OCI-LY3 (cell line): ENCODE results near the gene LAMP1.
"Not testable (repeated sequence)": the region's sequence is repeated elsewhere in the genome, so short reads cannot be mapped to it uniquely, and the experiment has no call there.

Experiments
- H2AFZ ChIP-seq: fragments of 200-600, 300-600 bp; shearing (Covaris generic); 2 replicates; pipeline ENCODE4 v1.6.0; 2014; ENCODE audit warnings: antibody characterized with exemption, low read depth, low read length
- H3K27ac ChIP-seq: fragments of 200-600, 300-600 bp; sonication (generic); 2 replicates; pipeline ENCODE4 v1.5.1; 2014; ENCODE audit warnings: mild to moderate bottlenecking, low read length, moderate library complexity, mixed read lengths
- H3K27me3 ChIP-seq: fragments of 200-600, 300-600 bp; sonication (generic); 2 replicates; pipeline ENCODE4 v1.6.1; 2014; ENCODE audit warnings: low read depth, low read length, mixed read lengths
- H3K36me3 ChIP-seq: fragments of 200-600, 300-600 bp; sonication (generic); replicated peaks from 2 replicates; pipeline ENCODE3; 2014; ENCODE audit warnings: low read depth, low read length, mixed read lengths
- H3K4me1 ChIP-seq: fragments of 300-600, 200-600 bp; sonication (generic); 2 replicates; pipeline ENCODE4 v1.6.1; 2014; ENCODE audit warnings: low read length, mixed read lengths
- H3K4me2 ChIP-seq: fragments of 200-600, 300-600 bp; sonication (generic); 2 replicates; pipeline ENCODE4 v1.6.1; 2014; ENCODE audit warnings: low read length, mixed read lengths
- H3K4me3 ChIP-seq: fragments of 300-600, 200-600 bp; sonication (generic); 2 replicates; pipeline ENCODE4 v1.5.1; 2014; ENCODE audit warnings: antibody characterized with exemption, mild to moderate bottlenecking, low read length, moderate library complexity
- H3K79me2 ChIP-seq: fragments of 300-600, 200-600 bp; shearing (Covaris generic); 2 replicates; pipeline ENCODE4 v1.6.1; 2014; ENCODE audit warnings: mild to moderate bottlenecking, low read length, mixed read lengths
- H3K9ac ChIP-seq: fragments of 300-600, 200-600 bp; shearing (Covaris generic); 2 replicates; pipeline ENCODE4 v1.6.0; 2014; ENCODE audit warnings: mild to moderate bottlenecking, low read length, moderate library complexity
- H3K9me3 ChIP-seq: fragments of 200-600, 300-600 bp; shearing (Covaris generic); 2 replicates; pipeline ENCODE4 v1.6.1; 2014; ENCODE audit warnings: low read length, mixed read lengths; ENCODE audit not compliant: insufficient read depth
- H4K20me1 ChIP-seq: fragments of 200-600, 300-600 bp; sonication (generic); 2 replicates; pipeline ENCODE4 v1.6.1; 2016; ENCODE audit warnings: low read length, mixed read lengths; ENCODE audit not compliant: insufficient read depth
- EZH2phosphoT487 ChIP-seq: fragments of 200-600 bp; shearing (Covaris generic); IDR thresholded peaks from 2 replicates; pipeline ENCODE4 v1.6.1; 2018; ENCODE audit warnings: antibody characterized with exemption, mixed run types, low read depth
- TF ChIP-seq, protein P1 (sequence below): fragments of 200-600, 300-600 bp; sonication (generic); IDR thresholded peaks from 2 replicates; pipeline ENCODE4 v1.5.1; 2014; ENCODE audit warnings: antibody characterized with exemption, low read length, low read depth

Gene LAMP1

DNA sequence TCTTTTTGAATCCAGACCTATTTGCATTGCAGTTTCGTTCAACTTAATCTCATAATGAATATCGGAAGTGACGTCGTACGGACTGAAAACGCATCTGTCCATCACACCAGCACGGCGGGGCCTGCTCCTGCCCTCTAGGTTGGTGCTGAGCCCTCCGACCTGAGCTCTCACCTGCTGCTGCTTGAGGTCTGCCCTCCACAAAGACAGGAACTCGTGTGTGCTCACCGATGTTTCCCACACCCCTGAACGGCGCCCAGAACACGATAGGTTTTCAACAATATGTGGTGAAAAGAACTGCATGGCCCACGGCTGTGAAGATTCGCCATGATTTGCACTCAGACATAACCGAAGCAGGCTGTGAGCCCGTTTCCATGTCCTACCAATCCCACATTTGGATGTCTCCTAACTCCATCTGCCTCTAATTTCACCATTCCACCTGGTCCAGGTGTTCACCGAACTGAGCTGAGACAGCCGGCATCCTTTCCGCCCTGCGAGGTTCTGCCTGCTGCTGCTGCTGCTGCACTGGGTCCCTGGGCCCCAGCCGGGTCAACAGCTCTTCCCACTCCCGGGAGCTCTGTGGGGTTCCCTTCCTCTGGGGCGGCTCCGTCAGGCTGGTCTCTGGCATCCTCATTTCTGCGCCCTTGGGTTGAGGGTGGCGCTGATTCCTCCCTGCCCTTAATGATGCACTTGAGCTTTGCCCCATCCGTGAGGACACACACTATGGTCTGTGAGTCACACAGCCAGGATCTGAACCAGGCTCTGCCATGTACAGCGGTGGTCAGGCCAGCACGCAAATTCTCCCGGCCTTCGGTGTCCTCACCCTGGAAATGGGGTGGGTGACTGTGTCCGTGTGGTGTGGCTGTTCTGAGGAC, 46.0 kb downstream of the LAMP1 start:
- no peaks in the 10 kb centered on the region for H3K36me3 ChIP-seq
- no peaks in the 10 kb centered on the region for H3K4me1 ChIP-seq
- peaks cover 6% of the 10 kb centered on the region; the same call in 1 of the 2 replicates for H3K27me3 ChIP-seq
- no peak overlapping the region for H3K9ac ChIP-seq
- no peaks in the 10 kb centered on the region for H3K9me3 ChIP-seq
- H2AFZ ChIP-seq = no peak overlapping the region; the same call in 1 of the 2 replicates
- H3K4me2 ChIP-seq = no peak overlapping the region
- TF ChIP-seq, protein P1, sequence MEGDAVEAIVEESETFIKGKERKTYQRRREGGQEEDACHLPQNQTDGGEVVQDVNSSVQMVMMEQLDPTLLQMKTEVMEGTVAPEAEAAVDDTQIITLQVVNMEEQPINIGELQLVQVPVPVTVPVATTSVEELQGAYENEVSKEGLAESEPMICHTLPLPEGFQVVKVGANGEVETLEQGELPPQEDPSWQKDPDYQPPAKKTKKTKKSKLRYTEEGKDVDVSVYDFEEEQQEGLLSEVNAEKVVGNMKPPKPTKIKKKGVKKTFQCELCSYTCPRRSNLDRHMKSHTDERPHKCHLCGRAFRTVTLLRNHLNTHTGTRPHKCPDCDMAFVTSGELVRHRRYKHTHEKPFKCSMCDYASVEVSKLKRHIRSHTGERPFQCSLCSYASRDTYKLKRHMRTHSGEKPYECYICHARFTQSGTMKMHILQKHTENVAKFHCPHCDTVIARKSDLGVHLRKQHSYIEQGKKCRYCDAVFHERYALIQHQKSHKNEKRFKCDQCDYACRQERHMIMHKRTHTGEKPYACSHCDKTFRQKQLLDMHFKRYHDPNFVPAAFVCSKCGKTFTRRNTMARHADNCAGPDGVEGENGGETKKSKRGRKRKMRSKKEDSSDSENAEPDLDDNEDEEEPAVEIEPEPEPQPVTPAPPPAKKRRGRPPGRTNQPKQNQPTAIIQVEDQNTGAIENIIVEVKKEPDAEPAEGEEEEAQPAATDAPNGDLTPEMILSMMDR = no peak
- no peak for TF ChIP-seq EZH2phosphoT487
- no peak overlapping the region; the same call in 1 of the 2 replicates for H3K4me3 ChIP-seq
- H4K20me1 ChIP-seq = no peaks in the 10 kb centered on the region
- H3K27ac ChIP-seq = no peak overlapping the region
- H3K79me2 ChIP-seq = no peaks in the 10 kb centered on the region

DNA sequence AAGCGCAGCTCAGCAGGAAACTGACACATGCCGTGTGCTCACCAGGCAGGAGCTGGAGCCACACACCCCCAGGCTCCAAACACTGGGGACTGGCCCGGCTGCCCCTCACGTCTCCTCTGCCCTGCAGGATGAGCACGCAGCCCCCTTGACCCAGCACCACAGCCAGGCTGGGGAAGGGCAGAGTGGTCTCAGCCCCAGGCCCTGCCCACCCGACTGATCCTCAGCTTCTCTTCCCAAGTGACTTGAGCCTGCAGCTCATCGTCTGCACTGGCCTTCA, 46.6 kb downstream of the LAMP1 start:
- Histone ChIP-seq H3K36me3 (no peaks in the 10 kb centered on the region), H3K4me1 (no peaks in the 10 kb centered on the region), H4K20me1 (no peaks in the 10 kb centered on the region), H3K27me3 (peaks cover 6% of the 10 kb centered on the region; the same call in 1 of the 2 replicates), H3K79me2 (no peaks in the 10 kb centered on the region), H3K9me3 (no peaks in the 10 kb centered on the region), H3K9ac (no peak overlapping the region), H2AFZ (no peak overlapping the region), H3K4me2 (no peak overlapping the region), H3K27ac (no peak overlapping the region), H3K4me3 (no peak overlapping the region)
- no peak for TF ChIP-seq EZH2phosphoT487
- TF ChIP-seq, protein P1 = no peak

DNA sequence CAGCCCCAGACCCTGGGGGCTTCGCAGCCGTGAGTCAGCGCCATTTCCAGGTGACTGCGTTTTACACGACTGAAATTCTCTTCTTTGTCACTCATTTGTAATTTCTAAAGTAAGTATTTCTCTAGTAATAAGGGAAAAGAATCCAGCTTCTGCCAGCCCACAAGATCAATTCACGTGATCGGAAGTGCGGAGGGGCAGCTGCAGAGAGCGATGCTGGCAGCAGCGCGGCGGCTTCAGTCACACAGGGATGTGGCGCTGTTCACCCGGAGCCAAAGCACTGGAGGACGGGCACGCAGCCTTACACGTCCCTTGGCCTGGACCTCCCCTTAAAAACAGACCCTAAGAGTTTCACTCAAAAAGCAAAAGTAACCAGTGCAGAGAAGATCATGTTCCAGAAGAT, 48.4 kb downstream of the LAMP1 start:
- Histone ChIP-seq H3K27me3 (peaks cover 6% of the 10 kb centered on the region; the same call in 1 of the 2 replicates), H3K9ac (no peak overlapping the region), H4K20me1 (no peaks in the 10 kb centered on the region), H2AFZ (no peak overlapping the region), H3K4me1 (no peaks in the 10 kb centered on the region), H3K4me2 (no peak overlapping the region), H3K9me3 (no peaks in the 10 kb centered on the region), H3K79me2 (no peaks in the 10 kb centered on the region), H3K4me3 (no peak overlapping the region), H3K36me3 (no peaks in the 10 kb centered on the region), H3K27ac (no peak overlapping the region)
- TF ChIP-seq EZH2phosphoT487 = no peak
- TF ChIP-seq, protein P1 = no peak

DNA sequence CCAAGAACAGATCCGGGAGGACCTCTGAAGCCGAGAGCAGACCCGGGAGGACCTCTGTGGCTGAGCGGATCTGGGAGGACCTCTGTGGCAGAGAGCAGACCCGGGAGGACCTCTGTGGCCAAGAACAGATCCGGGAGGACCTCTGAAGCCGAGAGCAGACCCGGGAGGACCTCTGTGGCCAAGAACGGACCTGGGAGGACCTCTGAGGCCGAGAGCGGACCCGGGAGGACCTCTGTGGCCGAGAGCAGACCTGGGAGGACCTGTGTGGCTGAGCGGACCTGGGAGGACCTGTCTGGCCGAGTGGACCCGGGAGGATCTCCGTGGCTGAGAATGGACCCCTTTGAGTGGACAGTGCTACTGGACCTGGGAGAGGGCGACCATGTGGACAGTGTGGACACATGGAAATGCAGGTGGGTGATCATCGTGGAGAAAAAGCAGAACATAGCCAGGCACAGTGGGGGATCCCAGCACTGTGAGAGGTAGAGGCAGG, 50.7 kb downstream of the LAMP1 start:
- not testable (repeated sequence) for H2AFZ ChIP-seq, H3K36me3 ChIP-seq

More for the DNA sequence above, 50.7 kb downstream of the LAMP1 start:
- not testable (repeated sequence) for H3K79me2 ChIP-seq, H4K20me1 ChIP-seq, H3K27me3 ChIP-seq, H3K4me2 ChIP-seq, H3K9ac ChIP-seq, H3K4me3 ChIP-seq, H3K27ac ChIP-seq, H3K4me1 ChIP-seq, H3K9me3 ChIP-seq
